IMR-90 (cell line): ENCODE results near the gene TRIM17. TPM values are rescaled to one million over a fixed set of nuclear protein-coding genes. Genes with fewer than 3 reads are reported as not detected.

ENCODE experiments used
- ATAC-seq: fragments of 200-7000 bp; cut with Tn5 transposase; 2 replicates; pipeline ENCODE4 v1.9.1; 2020; ENCODE audit warnings: low read depth, mild to moderate bottlenecking, moderate library complexity
- BruUV-seq: library from RNA; stranded (reverse); fragments of 400-500 nt; replicated peaks from 2 replicates; lab custom pipeline; 2021; lab: Mats Ljungman, UMichigan
- CTCF ChIA-PET: fragments of 300-600 bp; formaldehyde crosslinking; extraction: SDS; loops from one replicate; lab custom pipeline; 2021; ENCODE audit warnings: antibody characterized with exemption; lab: Yijun Ruan, JAX
- POLR2A ChIA-PET: fragments of 300-600 bp; sonication (Branson Sonifier 250); formaldehyde crosslinking; loops from one replicate; lab custom pipeline; 2022; ENCODE audit warnings: antibody characterized with exemption; ENCODE audit not compliant: unreplicated experiment; lab: Charles Lee
- DNase-seq: peaks from one replicate; pipeline ENCODE4 v3.0.0; 2013
- H2AFZ ChIP-seq: replicated peaks from 2 replicates; pipeline ENCODE3; 2013; ENCODE audit warnings: low read length, mild to moderate bottlenecking; ENCODE audit not compliant: poor library complexity
- H2AK5ac ChIP-seq: 2 replicates; pipeline ENCODE4 v1.6.1; 2013; ENCODE audit warnings: low read depth, low read length, inconsistent platforms
- H2AK9ac ChIP-seq: replicated peaks from 2 replicates; pipeline ENCODE3; 2013; ENCODE audit warnings: mild to moderate bottlenecking, low read depth, low read length, moderate library complexity; ENCODE audit not compliant: poor library complexity
- H2BK120ac ChIP-seq: 2 replicates; pipeline ENCODE4 v1.6.1; 2013; ENCODE audit warnings: low read depth, low read length, inconsistent platforms
- H2BK15ac ChIP-seq: 3 replicates; pipeline ENCODE4 v1.6.1; 2013; ENCODE audit warnings: low read depth, low read length, inconsistent platforms
- H2BK20ac ChIP-seq: 2 replicates; pipeline ENCODE4 v1.6.1; 2013; ENCODE audit warnings: low read depth, mild to moderate bottlenecking, inconsistent platforms, low read length, moderate library complexity
- H2BK5ac ChIP-seq: 2 replicates; pipeline ENCODE4 v1.6.1; 2013; ENCODE audit warnings: mild to moderate bottlenecking, low read depth, low read length, inconsistent platforms; ENCODE audit not compliant: poor library complexity, severe bottlenecking
- H3K14ac ChIP-seq: replicated peaks from 2 replicates; pipeline ENCODE4 v1.6.1; 2013; ENCODE audit warnings: low read depth, low read length, inconsistent platforms
- H3K18ac ChIP-seq: 2 replicates; pipeline ENCODE4 v1.6.1; 2013; ENCODE audit warnings: low read depth, low read length, control low read depth
- H3K23ac ChIP-seq: 2 replicates; pipeline ENCODE4 v1.6.1; 2013; ENCODE audit warnings: low read depth, low read length, inconsistent platforms
- H3K27ac ChIP-seq: 2 replicates; pipeline ENCODE4 v1.5.1; 2013; ENCODE audit warnings: mild to moderate bottlenecking, control low read depth, low read length; ENCODE audit not compliant: insufficient read depth
- H3K27me3 ChIP-seq: 2 replicates; pipeline ENCODE4 v1.6.1; 2013; ENCODE audit warnings: low read length; ENCODE audit not compliant: control insufficient read depth, insufficient read depth
- H3K36me3 ChIP-seq: 2 replicates; pipeline ENCODE4 v1.6.1; 2013; ENCODE audit warnings: low read length, mixed read lengths; ENCODE audit not compliant: control insufficient read depth, insufficient read depth
- H3K4ac ChIP-seq: 2 replicates; pipeline ENCODE4 v1.6.1; 2013; ENCODE audit warnings: low read depth, low read length, inconsistent platforms
- H3K4me1 ChIP-seq: 2 replicates; pipeline ENCODE4 v1.6.1; 2013; ENCODE audit warnings: low read length, mixed read lengths; ENCODE audit not compliant: control insufficient read depth, insufficient read depth
- H3K4me2 ChIP-seq: 2 replicates; pipeline ENCODE4 v1.6.1; 2013; ENCODE audit warnings: low read depth, mild to moderate bottlenecking, control low read depth, low read length, moderate library complexity
- H3K4me3 ChIP-seq: 2 replicates; pipeline ENCODE4 v1.5.1; 2013; ENCODE audit warnings: low read depth, mild to moderate bottlenecking, control low read depth, low read length, moderate library complexity; ENCODE audit not compliant: insufficient read depth
- H3K56ac ChIP-seq: 2 replicates; pipeline ENCODE4 v1.6.1; 2013; ENCODE audit warnings: low read length, inconsistent platforms; ENCODE audit not compliant: insufficient read depth; ENCODE audit errors: extremely low read depth
- H3K79me1 ChIP-seq, 2 experiments: 2 replicates each; pipeline ENCODE4 v1.6.1; 2013; ENCODE audit warnings: low read length in 2 of 2, inconsistent platforms in 1 of 2, low read depth in 1 of 2
- H3K9ac ChIP-seq: 2 replicates; pipeline ENCODE4 v1.6.1; 2013; ENCODE audit warnings: low read depth, low read length, control low read depth
- H3K9me1 ChIP-seq: 2 replicates; pipeline ENCODE4 v1.6.1; 2013; ENCODE audit warnings: low read length, inconsistent platforms; ENCODE audit not compliant: insufficient read depth
- H3K9me3 ChIP-seq: 2 replicates; pipeline ENCODE4 v1.6.1; 2013; ENCODE audit warnings: low read length; ENCODE audit not compliant: control insufficient read depth, insufficient read depth
- H4K20me1 ChIP-seq: 2 replicates; pipeline ENCODE4 v1.6.1; 2013; ENCODE audit warnings: low read length, inconsistent platforms; ENCODE audit not compliant: insufficient read depth
- H4K5ac ChIP-seq: 2 replicates; pipeline ENCODE4 v1.6.1; 2013; ENCODE audit warnings: mild to moderate bottlenecking, low read depth, low read length, control low read depth
- H4K8ac ChIP-seq, 2 experiments: 2 replicates each; pipeline ENCODE4 v1.6.1; 2013; ENCODE audit warnings: low read depth in 2 of 2, low read length in 2 of 2, control low read depth in 1 of 2, inconsistent platforms in 1 of 2
- H4K91ac ChIP-seq: 2 replicates; pipeline ENCODE4 v1.6.1; 2013; ENCODE audit warnings: low read depth, low read length, inconsistent platforms; ENCODE audit not compliant: insufficient read depth
- CEBPB ChIP-seq: IDR thresholded peaks from 2 replicates; pipeline ENCODE4 v1.6.1; 2012; ENCODE audit warnings: low read depth, low read length, improper control_type of control experiment
- CTCF ChIP-seq: conservative IDR thresholded peaks from 2 replicates; pipeline ENCODE4 v1.5.1; 2012; ENCODE audit warnings: mild to moderate bottlenecking, low read depth, low read length, improper control_type of control experiment
- MAFK ChIP-seq: IDR thresholded peaks from 2 replicates; pipeline ENCODE4 v1.6.1; 2012; ENCODE audit warnings: low read depth, low read length, improper control_type of control experiment
- MXI1 ChIP-seq: IDR thresholded peaks from 2 replicates; pipeline ENCODE4 v1.6.1; 2012; ENCODE audit warnings: low read depth, mild to moderate bottlenecking, low read length, moderate library complexity, borderline replicate concordance
- POLR2A ChIP-seq: IDR thresholded peaks from 2 replicates; pipeline ENCODE4 v1.6.1; 2012; ENCODE audit warnings: mild to moderate bottlenecking, low read depth, low read length
- RAD21 ChIP-seq: IDR thresholded peaks from 2 replicates; pipeline ENCODE4 v1.6.1; 2012; ENCODE audit warnings: low read length, improper control_type of control experiment
- RCOR1 ChIP-seq: IDR thresholded peaks from 2 replicates; pipeline ENCODE4 v1.6.1; 2012; ENCODE audit warnings: mild to moderate bottlenecking, low read length, improper control_type of control experiment; ENCODE audit not compliant: insufficient replicate concordance
- RFX5 ChIP-seq: IDR thresholded peaks from 2 replicates; pipeline ENCODE4 v1.8.0; 2012; ENCODE audit warnings: low read depth, mild to moderate bottlenecking, low read length, moderate library complexity
- dilution Hi-C: fragments of 300-500 bp; cut with HindIII; formaldehyde crosslinking; loops from one replicate; pipeline ENCODE4 v1.14.3; 2018; ENCODE audit warnings: low sequenced_read_pairs; ENCODE audit not compliant: unreplicated experiment
- in situ Hi-C: fragments of 300-500 bp; cut with MboI; formaldehyde crosslinking; loops from 3 replicates; pipeline ENCODE4 v1.14.3; 2019; ENCODE audit warnings: low sequenced_read_pairs, inconsistent platforms, mixed read lengths
- intact Hi-C: fragments of 100-400 bp; cut with micrococcal nuclease; formaldehyde crosslinking; loops from 2 replicates; pipeline ENCODE4 v1.10.0; 2022
- polyA plus RNA-seq, 3 experiments: library from polyadenylated mRNA; depleted of rRNA; stranded (reverse); fragments of >200 nt; gene quantifications; 2 replicates each; pipeline ENCODE4 v1.2.3, GENCODE V29; 2012; ENCODE audit warnings: low replicate concordance in 1 of 3
- total RNA-seq: library from RNA; depleted of rRNA; stranded (reverse); fragments of >200 nt; gene quantifications from 2 replicates; pipeline ENCODE4 v1.2.3, GENCODE V29; 2012
- TF ChIP-seq, protein P1 (sequence below): fragments of 150-350 bp; IDR thresholded peaks from 2 replicates; pipeline ENCODE4 v1.6.1; 2017; ENCODE audit warnings: mild to moderate bottlenecking, antibody characterized with exemption, low read length, low read depth

TRIM17 gene
- total and polyA plus RNA-seq, 2 of the 4 experiments (the other 2 are of a cell fraction) = 0.39 TPM; not detected in 1

DNA sequence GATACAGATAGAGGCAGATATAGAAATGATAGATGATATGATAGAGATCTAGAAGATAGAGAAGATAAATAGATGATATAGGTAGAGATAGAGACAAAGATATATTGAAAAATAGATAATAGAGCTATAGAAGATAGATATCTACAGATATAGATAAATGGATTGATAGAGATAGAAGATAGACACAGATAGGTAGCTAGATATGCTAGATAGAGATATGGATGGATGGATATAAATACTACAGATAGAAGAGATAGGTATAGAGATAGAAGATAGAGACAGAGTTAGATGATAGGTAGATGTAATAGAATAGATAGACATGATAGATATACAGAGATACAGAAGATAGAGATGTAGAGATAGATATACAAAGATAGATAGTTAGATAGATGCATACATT lies 31.4 kb downstream of the TRIM17 start:
- dilution Hi-C loops = no loop called here
- no peak overlapping the region for H2AK5ac ChIP-seq
- no peak overlapping the region for H3K4ac ChIP-seq
- no peak overlapping the region for H3K4me3 ChIP-seq
- H3K27ac ChIP-seq = no peak overlapping the region
- TF ChIP-seq MAFK = no peak
- TF ChIP-seq MXI1 = no peak
- no peak for TF ChIP-seq POLR2A
- no peak for TF ChIP-seq CEBPB
- no peak for TF ChIP-seq CTCF
- TF ChIP-seq RCOR1 = no peak
- TF ChIP-seq, protein P1, sequence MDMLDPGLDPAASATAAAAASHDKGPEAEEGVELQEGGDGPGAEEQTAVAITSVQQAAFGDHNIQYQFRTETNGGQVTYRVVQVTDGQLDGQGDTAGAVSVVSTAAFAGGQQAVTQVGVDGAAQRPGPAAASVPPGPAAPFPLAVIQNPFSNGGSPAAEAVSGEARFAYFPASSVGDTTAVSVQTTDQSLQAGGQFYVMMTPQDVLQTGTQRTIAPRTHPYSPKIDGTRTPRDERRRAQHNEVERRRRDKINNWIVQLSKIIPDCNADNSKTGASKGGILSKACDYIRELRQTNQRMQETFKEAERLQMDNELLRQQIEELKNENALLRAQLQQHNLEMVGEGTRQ = no peak
- TF ChIP-seq RAD21 = no peak
- TF ChIP-seq RFX5 = no peak
- H2BK20ac ChIP-seq = no peak overlapping the region
- no peaks in the 10 kb centered on the region for H3K9me3 ChIP-seq
- no peak overlapping the region for H3K18ac ChIP-seq
- no peak overlapping the region for H3K56ac ChIP-seq
- H4K91ac ChIP-seq = no peak overlapping the region
- no TSS peak for BruUV-seq
- no peaks in the 10 kb centered on the region for H3K79me1 ChIP-seq
- intact Hi-C loops = no loop called here
- CTCF ChIA-PET = no interaction called here
- no peak overlapping the region for H4K8ac ChIP-seq
- no peak overlapping the region for H2AK9ac ChIP-seq
- no peaks in the 10 kb centered on the region for H3K9me1 ChIP-seq
- no peaks in the 10 kb centered on the region for H3K4me1 ChIP-seq
- H3K27me3 ChIP-seq = no peaks in the 10 kb centered on the region
- no peak for ATAC-seq
- in situ Hi-C loops = no loop called here
- H3K36me3 ChIP-seq = no peaks in the 10 kb centered on the region
- no peaks in the 10 kb centered on the region for H4K20me1 ChIP-seq
- no peak overlapping the region for H3K23ac ChIP-seq
- no peak overlapping the region for H2BK5ac ChIP-seq
- POLR2A ChIA-PET = no interaction called here
- no peak overlapping the region for H2BK15ac ChIP-seq
- H3K14ac ChIP-seq = no peak overlapping the region
- H2AFZ ChIP-seq = no peak overlapping the region
- DNase-seq = no peak
- H3K9ac ChIP-seq = no peak overlapping the region
- H4K5ac ChIP-seq = no peak overlapping the region
- no peak overlapping the region for H3K4me2 ChIP-seq
- H2BK120ac ChIP-seq = no peak overlapping the region
